Measurements from ENCODE around the gene ABCC10.
A peak's percentile ranks its signal among the peaks of the same experiment; 100 is the strongest.

The ABCC10 gene

DNA sequence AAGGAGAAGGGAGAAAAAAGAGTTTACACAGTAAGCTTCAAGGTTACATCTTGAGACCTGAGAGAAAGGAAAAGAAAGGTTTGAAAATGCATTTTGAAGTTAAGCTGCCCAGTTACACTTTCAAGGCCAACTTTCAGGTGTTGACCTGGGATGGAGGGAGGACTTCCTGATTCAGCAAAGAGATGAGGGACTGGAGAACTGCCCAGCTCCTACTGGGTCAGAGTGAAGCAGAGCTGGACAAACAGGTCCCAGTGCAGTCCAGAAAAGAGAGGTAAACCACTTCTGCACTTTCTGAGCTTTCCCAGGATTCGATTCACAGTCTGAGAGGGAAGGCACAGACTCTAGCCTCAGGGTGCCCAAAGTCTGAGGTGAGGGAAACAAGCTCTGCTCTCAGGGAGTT, 44.1 kb downstream of the ABCC10 start:
- no peaks in the 10 kb centered on the region for H4K20me1 ChIP-seq (ENCODE audit: insufficient read depth, low read length, poor library complexity, severe bottlenecking)
- no peak overlapping the region for H2AFZ ChIP-seq (ENCODE audit: low read length)
- H3K4me3 ChIP-seq (ENCODE audit: low read length, poor library complexity, severe bottlenecking): no peak overlapping the region

DNA sequence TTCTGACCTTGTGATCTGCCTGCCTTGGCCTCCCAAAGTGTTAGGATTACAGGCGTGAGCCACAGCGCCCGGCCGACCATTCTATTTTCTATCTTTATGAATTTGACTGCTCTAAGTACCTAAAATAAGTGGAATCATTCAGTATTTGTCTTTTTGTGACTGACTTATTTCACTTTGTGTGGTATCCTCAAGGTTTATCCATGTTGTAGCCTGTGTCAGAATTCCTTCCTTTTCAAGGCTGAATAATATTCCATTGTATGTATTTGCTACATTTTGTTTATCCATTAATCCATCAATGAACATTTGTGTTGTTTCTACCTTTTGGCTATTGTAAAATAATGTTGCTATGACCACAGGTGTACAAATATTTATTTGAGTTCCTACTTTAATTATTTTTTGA, 45.2 kb downstream of the ABCC10 start:
- Histone ChIP-seq H3K4me2 (ENCODE audit: low read depth, low read length, poor library complexity, severe bottlenecking) (no peak overlapping the region), H3K79me2 (ENCODE audit: insufficient read depth, low read length) (peaks cover 1% of the 10 kb centered on the region), H3K36me3 (ENCODE audit: insufficient read depth, low read length) (no peaks in the 10 kb centered on the region), H3K9me3 (ENCODE audit: insufficient read depth, low read depth, low read length) (no peaks in the 10 kb centered on the region), H3K9ac (ENCODE audit: low read depth, low read length, poor library complexity, severe bottlenecking) (no peak overlapping the region), H3F3A (ENCODE audit: low read depth) (no peaks in the 10 kb centered on the region), H3K27me3 (ENCODE audit: insufficient read depth, low read length, poor library complexity, severe bottlenecking) (no peaks in the 10 kb centered on the region), H4K20me1 (ENCODE audit: insufficient read depth, low read length, poor library complexity, severe bottlenecking) (no peaks in the 10 kb centered on the region), H3K9me2 (replicated peaks; ENCODE audit: low read depth, low read length) (no peaks in the 10 kb centered on the region), H2AFZ (ENCODE audit: low read length) (no peak overlapping the region), H3K4me3 (ENCODE audit: low read length, poor library complexity, severe bottlenecking) (no peak overlapping the region), H3K4me1 (ENCODE audit: insufficient read depth, low read length, poor library complexity, severe bottlenecking) (peaks cover 5% of the 10 kb centered on the region)
- no peak for TF ChIP-seq EZH2phosphoT487 (IDR thresholded peaks at IDR 0.05; ENCODE audit: borderline replicate concordance)
- TF ChIP-seq, protein P1, sequence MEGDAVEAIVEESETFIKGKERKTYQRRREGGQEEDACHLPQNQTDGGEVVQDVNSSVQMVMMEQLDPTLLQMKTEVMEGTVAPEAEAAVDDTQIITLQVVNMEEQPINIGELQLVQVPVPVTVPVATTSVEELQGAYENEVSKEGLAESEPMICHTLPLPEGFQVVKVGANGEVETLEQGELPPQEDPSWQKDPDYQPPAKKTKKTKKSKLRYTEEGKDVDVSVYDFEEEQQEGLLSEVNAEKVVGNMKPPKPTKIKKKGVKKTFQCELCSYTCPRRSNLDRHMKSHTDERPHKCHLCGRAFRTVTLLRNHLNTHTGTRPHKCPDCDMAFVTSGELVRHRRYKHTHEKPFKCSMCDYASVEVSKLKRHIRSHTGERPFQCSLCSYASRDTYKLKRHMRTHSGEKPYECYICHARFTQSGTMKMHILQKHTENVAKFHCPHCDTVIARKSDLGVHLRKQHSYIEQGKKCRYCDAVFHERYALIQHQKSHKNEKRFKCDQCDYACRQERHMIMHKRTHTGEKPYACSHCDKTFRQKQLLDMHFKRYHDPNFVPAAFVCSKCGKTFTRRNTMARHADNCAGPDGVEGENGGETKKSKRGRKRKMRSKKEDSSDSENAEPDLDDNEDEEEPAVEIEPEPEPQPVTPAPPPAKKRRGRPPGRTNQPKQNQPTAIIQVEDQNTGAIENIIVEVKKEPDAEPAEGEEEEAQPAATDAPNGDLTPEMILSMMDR (conservative IDR thresholded peaks at IDR 0.05; ENCODE audit: low read length): no peak

More for the DNA sequence above, 44.1 kb downstream of the ABCC10 start:
- Histone ChIP-seq H3K27me3 (ENCODE audit: insufficient read depth, low read length, poor library complexity, severe bottlenecking) (no peaks in the 10 kb centered on the region), H3F3A (ENCODE audit: low read depth) (no peaks in the 10 kb centered on the region), H3K9ac (ENCODE audit: low read depth, low read length, poor library complexity, severe bottlenecking) (no peak overlapping the region), H3K4me1 (ENCODE audit: insufficient read depth, low read length, poor library complexity, severe bottlenecking) (no peaks in the 10 kb centered on the region), H3K36me3 (ENCODE audit: insufficient read depth, low read length) (no peaks in the 10 kb centered on the region), H3K4me2 (ENCODE audit: low read depth, low read length, poor library complexity, severe bottlenecking) (no peak overlapping the region), H3K9me3 (ENCODE audit: insufficient read depth, low read depth, low read length) (no peaks in the 10 kb centered on the region), H3K79me2 (ENCODE audit: insufficient read depth, low read length) (no peaks in the 10 kb centered on the region), H3K9me2 (replicated peaks; ENCODE audit: low read depth, low read length) (no peaks in the 10 kb centered on the region)
- TF ChIP-seq, protein P1 (conservative IDR thresholded peaks at IDR 0.05; ENCODE audit: low read length): no peak
- no peak for TF ChIP-seq EZH2phosphoT487 (IDR thresholded peaks at IDR 0.05; ENCODE audit: borderline replicate concordance)

DNA sequence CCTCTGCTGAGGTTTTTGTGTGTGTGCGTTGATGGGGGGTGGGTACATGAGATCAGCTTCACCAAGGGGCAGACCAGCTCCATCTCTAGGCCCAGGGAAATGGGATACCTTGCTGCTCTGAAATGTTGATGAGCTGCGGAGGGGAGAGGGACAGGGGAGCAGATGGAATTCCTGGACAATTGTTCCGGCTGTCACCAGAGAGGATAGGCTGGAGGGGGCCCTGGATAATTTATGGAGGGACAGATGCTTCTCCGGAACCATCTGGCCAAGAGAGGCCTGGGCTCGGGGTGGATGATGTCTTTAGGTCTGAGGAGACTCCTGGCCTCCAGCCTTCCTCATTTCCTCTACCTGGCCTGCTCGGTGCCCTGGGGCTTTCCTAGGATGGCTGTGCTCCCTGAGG, 48.2 kb downstream of the ABCC10 start:
- Histone ChIP-seq H3K4me3 (ENCODE audit: low read length, poor library complexity, severe bottlenecking) (no peak overlapping the region), H3F3A (ENCODE audit: low read depth) (no peaks in the 10 kb centered on the region), H3K36me3 (ENCODE audit: insufficient read depth, low read length) (no peaks in the 10 kb centered on the region), H2AFZ (ENCODE audit: low read length) (no peak overlapping the region), H3K9me3 (ENCODE audit: insufficient read depth, low read depth, low read length) (no peaks in the 10 kb centered on the region), H3K79me2 (ENCODE audit: insufficient read depth, low read length) (peaks cover 26% of the 10 kb centered on the region), H3K4me1 (ENCODE audit: insufficient read depth, low read length, poor library complexity, severe bottlenecking) (peaks cover 24% of the 10 kb centered on the region), H3K9ac (ENCODE audit: low read depth, low read length, poor library complexity, severe bottlenecking) (no peak overlapping the region), H3K27me3 (ENCODE audit: insufficient read depth, low read length, poor library complexity, severe bottlenecking) (no peaks in the 10 kb centered on the region), H4K20me1 (ENCODE audit: insufficient read depth, low read length, poor library complexity, severe bottlenecking) (no peaks in the 10 kb centered on the region), H3K4me2 (ENCODE audit: low read depth, low read length, poor library complexity, severe bottlenecking) (no peak overlapping the region), H3K9me2 (replicated peaks; ENCODE audit: low read depth, low read length) (no peaks in the 10 kb centered on the region)
- TF ChIP-seq EZH2phosphoT487 (IDR thresholded peaks at IDR 0.05; ENCODE audit: borderline replicate concordance): no peak

DNA sequence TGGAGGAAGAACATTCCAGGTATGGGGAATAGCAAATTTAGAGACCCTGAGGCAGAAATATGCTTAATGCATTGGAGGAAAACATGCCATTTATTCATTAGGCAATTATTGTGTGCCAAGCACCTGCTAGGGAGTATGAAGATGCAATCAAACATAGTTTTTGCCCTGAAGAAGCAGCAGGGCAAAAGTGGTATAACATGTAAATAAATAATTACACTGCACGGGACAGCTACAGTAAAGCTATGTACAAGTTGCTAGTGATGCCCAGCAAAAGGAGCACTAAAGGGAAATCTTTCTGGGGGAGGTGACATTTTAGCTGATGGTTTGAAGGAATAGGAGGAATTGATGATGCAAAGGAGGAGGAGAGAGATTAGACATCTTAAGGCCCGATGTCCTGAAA, 49.4 kb downstream of the ABCC10 start:
- Histone ChIP-seq H3F3A (ENCODE audit: low read depth) (no peaks in the 10 kb centered on the region), H3K9me2 (replicated peaks; ENCODE audit: low read depth, low read length) (no peaks in the 10 kb centered on the region), H3K9ac (ENCODE audit: low read depth, low read length, poor library complexity, severe bottlenecking) (peak overlapping the region; percentile 93), H3K79me2 (ENCODE audit: insufficient read depth, low read length) (peaks cover 30% of the 10 kb centered on the region), H3K4me3 (ENCODE audit: low read length, poor library complexity, severe bottlenecking) (peak overlapping the region; percentile 93), H4K20me1 (ENCODE audit: insufficient read depth, low read length, poor library complexity, severe bottlenecking) (peaks cover 4% of the 10 kb centered on the region), H3K27me3 (ENCODE audit: insufficient read depth, low read length, poor library complexity, severe bottlenecking) (no peaks in the 10 kb centered on the region), H3K4me2 (ENCODE audit: low read depth, low read length, poor library complexity, severe bottlenecking) (peak overlapping the region; percentile 84), H3K9me3 (ENCODE audit: insufficient read depth, low read depth, low read length) (no peaks in the 10 kb centered on the region), H3K36me3 (ENCODE audit: insufficient read depth, low read length) (no peaks in the 10 kb centered on the region), H3K4me1 (ENCODE audit: insufficient read depth, low read length, poor library complexity, severe bottlenecking) (peaks cover 32% of the 10 kb centered on the region), H2AFZ (ENCODE audit: low read length) (peak overlapping the region; percentile 95)
- TF ChIP-seq, protein P1 (conservative IDR thresholded peaks at IDR 0.05; ENCODE audit: low read length): no peak
- TF ChIP-seq EZH2phosphoT487 (IDR thresholded peaks at IDR 0.05; ENCODE audit: borderline replicate concordance): no peak
